PC-9 (cell line): ENCODE data around the gene BAIAP3.

Experiments
- EZH2 ChIP-seq: fragments of 200-600 bp; sonication (generic); IDR thresholded peaks from 2 replicates; pipeline ENCODE4 v1.8.0; 2017; ENCODE audit warnings: antibody characterized with exemption, low read depth
- TF ChIP-seq, protein P1 (sequence below): fragments of 200-600 bp; sonication (generic); conservative IDR thresholded peaks from 2 replicates; pipeline ENCODE4 v1.6.1; 2017; ENCODE audit warnings: mixed run types, antibody characterized with exemption, mild to moderate bottlenecking, moderate library complexity

DNA sequence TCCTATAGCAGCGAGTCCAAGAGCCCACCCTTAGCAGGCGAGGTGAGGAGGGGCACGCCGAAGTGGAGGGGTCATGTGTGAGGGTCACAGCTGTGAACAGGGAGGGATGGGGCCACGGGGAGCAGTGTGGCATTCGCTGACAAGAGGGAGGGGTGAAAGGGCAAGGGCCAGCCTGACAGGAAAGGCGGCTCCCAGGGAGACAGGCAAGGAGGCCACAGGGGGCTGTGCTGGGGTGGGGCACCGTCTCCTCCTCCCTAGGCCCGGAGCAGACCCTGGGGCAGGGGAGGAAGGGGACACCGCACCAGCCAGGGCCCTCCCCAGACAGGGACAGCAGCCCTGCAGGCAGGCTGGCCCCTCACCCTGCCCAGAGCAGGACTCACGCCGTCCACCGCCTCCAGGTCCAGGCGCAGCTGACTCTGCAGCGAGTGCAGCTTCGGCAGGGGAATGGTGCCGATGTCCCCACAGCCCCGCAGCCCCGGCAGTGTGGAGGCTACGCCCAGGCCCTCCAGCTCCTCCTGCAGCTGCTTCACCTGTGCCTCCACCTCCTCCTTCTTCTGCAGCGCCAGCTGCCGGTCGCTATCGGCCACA, 33.4 kb downstream of the BAIAP3 start:
- TF ChIP-seq, protein P1, sequence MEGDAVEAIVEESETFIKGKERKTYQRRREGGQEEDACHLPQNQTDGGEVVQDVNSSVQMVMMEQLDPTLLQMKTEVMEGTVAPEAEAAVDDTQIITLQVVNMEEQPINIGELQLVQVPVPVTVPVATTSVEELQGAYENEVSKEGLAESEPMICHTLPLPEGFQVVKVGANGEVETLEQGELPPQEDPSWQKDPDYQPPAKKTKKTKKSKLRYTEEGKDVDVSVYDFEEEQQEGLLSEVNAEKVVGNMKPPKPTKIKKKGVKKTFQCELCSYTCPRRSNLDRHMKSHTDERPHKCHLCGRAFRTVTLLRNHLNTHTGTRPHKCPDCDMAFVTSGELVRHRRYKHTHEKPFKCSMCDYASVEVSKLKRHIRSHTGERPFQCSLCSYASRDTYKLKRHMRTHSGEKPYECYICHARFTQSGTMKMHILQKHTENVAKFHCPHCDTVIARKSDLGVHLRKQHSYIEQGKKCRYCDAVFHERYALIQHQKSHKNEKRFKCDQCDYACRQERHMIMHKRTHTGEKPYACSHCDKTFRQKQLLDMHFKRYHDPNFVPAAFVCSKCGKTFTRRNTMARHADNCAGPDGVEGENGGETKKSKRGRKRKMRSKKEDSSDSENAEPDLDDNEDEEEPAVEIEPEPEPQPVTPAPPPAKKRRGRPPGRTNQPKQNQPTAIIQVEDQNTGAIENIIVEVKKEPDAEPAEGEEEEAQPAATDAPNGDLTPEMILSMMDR = no peak
- no peak for TF ChIP-seq EZH2
